ENCODE results near the gene RBBP9. TPM values are rescaled to one million over a fixed set of nuclear protein-coding genes. Genes with fewer than 3 reads are reported as not detected.
"Not testable (repeated sequence)": the region's sequence is repeated elsewhere in the genome, so short reads cannot be mapped to it uniquely, and the experiment has no call there.

RBBP9 gene
- total RNA-seq, 1 donor from 2014 or later: 22.0 TPM

GRCh38 chr20:18504479-18505060 is 7.5 kb upstream of the RBBP9 start:
- Mint-ChIP-seq H3K27me3 (ENCODE audit: low read depth) (peaks cover 12% of the 10 kb centered on the region), H3K36me3 (no peaks in the 10 kb centered on the region), H3K4me3 (no peak overlapping the region), H3K4me1 (peaks cover 20% of the 10 kb centered on the region), H3K9me3 (no peaks in the 10 kb centered on the region), H3K27ac (no peak overlapping the region)
- TF ChIP-seq, protein P1, sequence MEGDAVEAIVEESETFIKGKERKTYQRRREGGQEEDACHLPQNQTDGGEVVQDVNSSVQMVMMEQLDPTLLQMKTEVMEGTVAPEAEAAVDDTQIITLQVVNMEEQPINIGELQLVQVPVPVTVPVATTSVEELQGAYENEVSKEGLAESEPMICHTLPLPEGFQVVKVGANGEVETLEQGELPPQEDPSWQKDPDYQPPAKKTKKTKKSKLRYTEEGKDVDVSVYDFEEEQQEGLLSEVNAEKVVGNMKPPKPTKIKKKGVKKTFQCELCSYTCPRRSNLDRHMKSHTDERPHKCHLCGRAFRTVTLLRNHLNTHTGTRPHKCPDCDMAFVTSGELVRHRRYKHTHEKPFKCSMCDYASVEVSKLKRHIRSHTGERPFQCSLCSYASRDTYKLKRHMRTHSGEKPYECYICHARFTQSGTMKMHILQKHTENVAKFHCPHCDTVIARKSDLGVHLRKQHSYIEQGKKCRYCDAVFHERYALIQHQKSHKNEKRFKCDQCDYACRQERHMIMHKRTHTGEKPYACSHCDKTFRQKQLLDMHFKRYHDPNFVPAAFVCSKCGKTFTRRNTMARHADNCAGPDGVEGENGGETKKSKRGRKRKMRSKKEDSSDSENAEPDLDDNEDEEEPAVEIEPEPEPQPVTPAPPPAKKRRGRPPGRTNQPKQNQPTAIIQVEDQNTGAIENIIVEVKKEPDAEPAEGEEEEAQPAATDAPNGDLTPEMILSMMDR (IDR thresholded peaks at IDR 0.05; ENCODE audit: unreplicated experiment): no peak
- DNase-seq (ENCODE audit: low spot score in 2 of 2, unreplicated experiment in 2 of 2): no peak

DNA sequence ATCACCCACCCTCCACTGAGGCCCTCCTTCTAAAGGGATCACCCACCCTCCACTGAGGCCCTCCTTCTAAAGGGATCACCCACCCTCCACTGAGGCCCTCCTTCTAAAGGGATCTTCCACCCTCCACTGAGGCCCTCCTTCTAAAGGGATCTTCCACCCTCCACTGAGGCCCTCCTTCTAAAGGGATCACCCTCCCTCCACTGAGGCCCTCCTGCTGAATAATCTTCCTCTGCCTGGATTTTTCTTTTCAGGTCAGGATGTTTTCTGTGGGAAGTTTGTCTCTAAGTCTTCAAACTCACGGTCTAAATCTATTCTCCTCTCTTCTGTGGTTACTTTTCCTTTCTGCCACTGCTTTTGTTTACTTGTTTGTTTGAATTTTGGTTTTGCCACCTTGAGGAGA is 4.6 kb upstream of the RBBP9 start:
- not testable (repeated sequence) for H3K9me3 Mint-ChIP-seq; H3K27ac Mint-ChIP-seq; H3K4me1 Mint-ChIP-seq; DNase-seq (ENCODE audit: low spot score in 2 of 2, unreplicated experiment in 2 of 2); H3K36me3 Mint-ChIP-seq; H3K4me3 Mint-ChIP-seq
- H3K27me3 Mint-ChIP-seq (ENCODE audit: low read depth): peaks cover 12% of the 10 kb centered on the region

- Mint-ChIP-seq H3K27ac (peak overlapping the region; percentile 96), H3K36me3 (peaks cover 6% of the 10 kb centered on the region)
- TF ChIP-seq, protein P1 (IDR thresholded peaks at IDR 0.05; ENCODE audit: unreplicated experiment): no peak
Measured at GRCh38 chr20:18497603-18498002, 578 bp upstream of the RBBP9 start.

GRCh38 chr20:18496042-18496441 is 983 bp downstream of the RBBP9 start:
- Mint-ChIP-seq H3K36me3 (peaks cover 11% of the 10 kb centered on the region), H3K27ac (peak overlapping the region; percentile 96), H3K4me3 (peak overlapping the region; percentile 99), H3K4me1 (peaks cover 14% of the 10 kb centered on the region), H3K9me3 (no peaks in the 10 kb centered on the region), H3K27me3 (ENCODE audit: low read depth) (no peaks in the 10 kb centered on the region)
- DNase-seq (ENCODE audit: low spot score in 2 of 2, unreplicated experiment in 2 of 2): no peak
- TF ChIP-seq, protein P1 (IDR thresholded peaks at IDR 0.05; ENCODE audit: unreplicated experiment): no peak

More at GRCh38 chr20:18497603-18498002, 578 bp upstream of the RBBP9 start:
- H3K4me3 Mint-ChIP-seq: peak overlapping the region; percentile 99
- DNase-seq (ENCODE audit: low spot score in 2 of 2, unreplicated experiment in 2 of 2): no peak
- peaks cover 14% of the 10 kb centered on the region for H3K4me1 Mint-ChIP-seq
- H3K27me3 Mint-ChIP-seq (ENCODE audit: low read depth): peaks cover 3% of the 10 kb centered on the region
- no peaks in the 10 kb centered on the region for H3K9me3 Mint-ChIP-seq

DNA sequence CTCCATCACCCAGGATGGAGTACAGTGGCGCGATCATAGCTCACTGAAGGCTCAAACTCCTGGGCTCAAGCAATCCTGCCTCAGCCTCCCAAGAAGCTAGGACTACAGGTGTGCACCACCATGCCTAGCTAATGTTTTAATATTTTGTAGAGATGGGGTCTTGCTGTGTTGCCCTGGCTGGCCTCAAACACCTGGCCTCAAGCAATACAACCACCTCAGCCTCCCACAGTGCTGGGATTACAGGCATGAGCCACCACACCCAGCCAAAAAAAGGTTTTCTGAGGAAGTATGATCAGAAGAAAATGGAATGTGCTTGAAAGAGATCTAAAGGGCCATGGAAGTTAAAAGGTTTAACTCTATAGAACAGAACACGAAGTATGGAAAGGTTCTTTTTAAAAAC is 8.7 kb downstream of the RBBP9 start:
- no peak for DNase-seq (ENCODE audit: low spot score in 2 of 2, unreplicated experiment in 2 of 2)
- Mint-ChIP-seq H3K27me3 (ENCODE audit: low read depth) (no peaks in the 10 kb centered on the region), H3K36me3 (peaks cover 38% of the 10 kb centered on the region), H3K27ac (no peak overlapping the region), H3K4me1 (no peaks in the 10 kb centered on the region), H3K4me3 (no peak overlapping the region), H3K9me3 (no peaks in the 10 kb centered on the region)
- TF ChIP-seq, protein P1 (IDR thresholded peaks at IDR 0.05; ENCODE audit: unreplicated experiment): no peak

DNA sequence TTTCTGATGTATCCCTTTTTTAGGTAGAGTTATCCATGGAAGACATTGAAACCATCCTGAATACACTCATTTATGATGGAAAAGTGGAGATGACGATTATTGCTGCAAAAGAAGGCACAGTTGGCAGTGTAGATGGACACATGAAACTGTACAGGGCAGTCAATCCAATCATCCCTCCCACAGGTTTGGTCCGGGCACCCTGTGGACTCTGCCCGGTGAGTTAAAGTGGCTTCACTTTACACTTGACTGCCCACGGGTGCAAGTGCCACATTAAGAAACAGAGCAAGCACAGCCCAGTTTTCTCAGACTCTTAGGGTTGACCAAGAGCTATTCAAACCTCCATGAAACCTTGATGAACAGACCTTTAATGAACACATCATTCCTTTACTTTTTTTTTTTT is 15.4 kb downstream of the RBBP9 start:
- Mint-ChIP-seq H3K36me3 (peaks cover 33% of the 10 kb centered on the region), H3K4me3 (no peak overlapping the region), H3K9me3 (no peaks in the 10 kb centered on the region), H3K27me3 (ENCODE audit: low read depth) (no peaks in the 10 kb centered on the region), H3K4me1 (no peaks in the 10 kb centered on the region), H3K27ac (no peak overlapping the region)
- no peak for DNase-seq (ENCODE audit: low spot score in 2 of 2, unreplicated experiment in 2 of 2)
- TF ChIP-seq, protein P1 (IDR thresholded peaks at IDR 0.05; ENCODE audit: unreplicated experiment): no peak
